Esophagus mucosa (tissue), 1 donor: ENCODE data around the gene PTEN. TPM values are rescaled to one million over a fixed set of nuclear protein-coding genes. Genes with fewer than 3 reads are reported as not detected.
"Not testable (repeated sequence)": the region's sequence is repeated elsewhere in the genome, so short reads cannot be mapped to it uniquely, and the experiment has no call there.

Experiments
- ATAC-seq: fragments of 200-7000 bp; cut with Tn5 transposase; one replicate; pipeline ENCODE4 v1.9.1; 2020
- total RNA-seq: library from RNA; stranded (reverse); gene quantifications from one replicate; pipeline ENCODE4 v1.2.4, GENCODE V29; 2023
- donor health status: DM: yes; HTN: yes; CAD: no.

Gene PTEN
- total RNA-seq, 1 donor from 2014 or later, result 77.0 TPM

DNA sequence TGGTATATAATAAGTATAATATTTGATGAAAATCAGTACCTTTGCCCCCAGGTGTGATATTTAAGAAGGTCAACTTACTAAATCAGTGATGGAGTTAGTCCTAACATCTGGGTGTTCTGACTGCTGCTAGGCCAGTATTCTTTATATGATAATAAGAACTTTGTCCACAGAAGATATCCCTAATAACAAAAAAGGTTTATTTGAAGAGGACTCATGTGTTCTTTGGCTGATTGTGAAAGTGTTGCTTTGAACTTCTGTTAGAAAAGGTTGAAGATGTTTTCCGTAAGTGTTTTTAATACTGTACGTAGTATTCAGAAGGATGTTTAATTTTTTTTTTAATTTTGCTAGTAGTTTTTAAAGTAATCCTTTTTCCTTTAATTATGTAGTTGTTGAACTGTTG is 10.2 kb downstream of the PTEN start:
- no peak for ATAC-seq

GRCh38 chr10:87875929-87876571 is 12.6 kb downstream of the PTEN start:
- no peak for ATAC-seq

GRCh38 chr10:87878664-87879459 is 15.4 kb downstream of the PTEN start:
- ATAC-seq, result no peak

DNA sequence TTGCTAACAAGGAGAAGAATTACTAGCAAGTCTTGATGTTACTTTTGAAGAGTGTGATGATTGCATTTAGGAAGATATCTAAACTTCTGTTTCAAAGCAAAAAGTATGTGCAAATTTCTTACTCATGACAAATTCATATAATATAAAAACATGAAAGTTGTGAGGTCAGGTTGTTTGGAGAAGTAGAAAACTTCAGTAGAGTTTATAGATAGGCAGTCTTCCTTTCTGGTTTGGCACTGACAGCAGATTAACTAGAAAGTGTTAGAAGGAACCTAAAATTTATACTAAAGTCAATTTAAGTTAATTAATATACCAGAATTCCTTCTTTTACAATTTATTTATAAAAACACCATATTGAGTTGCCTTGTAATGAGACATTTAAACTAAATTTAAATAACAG is 16.9 kb downstream of the PTEN start:
- ATAC-seq, result no peak

DNA sequence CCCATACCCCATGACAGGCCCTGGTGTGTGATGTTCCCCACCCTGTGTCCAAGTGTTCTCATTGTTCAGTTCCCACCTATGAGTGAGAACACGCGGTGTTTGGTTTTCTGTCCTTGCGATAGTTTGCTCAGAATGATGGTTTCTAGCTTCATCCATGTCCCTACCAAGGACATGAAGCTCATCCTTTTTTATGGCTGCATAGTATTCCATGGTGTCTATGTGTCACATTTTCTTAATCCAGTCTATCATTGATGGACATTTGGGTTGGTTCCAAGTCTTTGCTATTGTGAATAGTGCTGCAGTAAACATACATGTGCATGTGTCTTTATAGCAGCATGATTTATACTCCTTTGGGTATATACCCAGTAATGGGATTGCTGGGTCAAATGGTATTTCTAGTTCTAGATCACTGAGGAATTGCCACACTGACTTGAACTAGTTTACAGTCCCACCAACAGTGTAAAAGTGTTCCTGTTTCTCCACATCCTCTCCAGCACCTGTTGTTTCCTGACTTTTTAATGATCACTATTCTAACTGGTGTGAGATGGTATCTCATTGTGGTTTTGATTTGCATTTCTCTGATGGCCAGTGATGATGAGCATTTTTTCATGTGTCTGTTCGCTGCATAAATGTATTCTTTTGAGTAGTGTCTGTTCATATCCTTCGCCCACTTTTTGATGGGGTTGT is 18.1 kb downstream of the PTEN start:
- ATAC-seq, result not testable (repeated sequence)

- ATAC-seq, result no peak
These were observed 19.3 kb downstream of the PTEN start for GRCh38 chr10:87882555-87883294.

DNA sequence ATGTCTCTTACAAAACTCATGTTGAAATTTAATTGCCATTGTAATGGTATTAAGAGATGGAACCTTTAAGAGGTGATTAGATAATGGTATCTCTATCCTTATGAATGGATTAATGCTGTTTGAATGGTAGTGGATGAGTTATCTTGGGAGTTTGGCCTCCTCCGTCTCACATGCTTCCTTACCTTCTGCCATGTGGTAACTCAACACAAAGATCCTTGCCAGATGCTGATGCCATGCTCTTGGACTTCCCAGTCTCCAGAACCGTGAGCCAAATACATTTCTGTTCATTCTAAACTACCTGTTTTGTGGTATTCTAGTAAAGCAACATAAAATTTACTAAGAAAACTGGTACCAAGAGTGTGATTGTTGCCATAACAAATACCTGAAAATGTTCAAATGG is 23.2 kb downstream of the PTEN start:
- ATAC-seq, result no peak

GRCh38 chr10:87887146-87887545 is 23.7 kb downstream of the PTEN start:
- no peak for ATAC-seq

- peak; percentile 26 for ATAC-seq
These were observed 24.3 kb downstream of the PTEN start for GRCh38 chr10:87887548-87888289.

DNA sequence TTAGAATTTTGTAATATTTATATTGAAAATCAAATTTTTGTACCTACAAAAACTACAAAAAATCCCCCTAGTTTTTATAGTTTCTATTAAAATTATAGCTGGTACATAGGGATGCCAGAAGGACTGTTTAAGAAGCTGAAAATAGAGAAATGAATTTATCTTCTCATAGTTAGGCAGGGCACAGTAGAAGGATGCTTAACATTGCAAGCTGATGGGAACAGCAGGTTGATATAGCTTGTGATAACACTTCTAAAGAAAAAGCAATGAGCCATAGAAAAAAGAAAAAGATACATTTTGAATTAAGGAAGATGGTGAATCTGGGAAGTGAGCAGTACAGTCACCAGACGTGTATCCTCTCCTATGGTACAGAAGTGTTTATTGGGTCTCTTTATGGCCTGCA is 32.0 kb downstream of the PTEN start:
- no peak for ATAC-seq

DNA sequence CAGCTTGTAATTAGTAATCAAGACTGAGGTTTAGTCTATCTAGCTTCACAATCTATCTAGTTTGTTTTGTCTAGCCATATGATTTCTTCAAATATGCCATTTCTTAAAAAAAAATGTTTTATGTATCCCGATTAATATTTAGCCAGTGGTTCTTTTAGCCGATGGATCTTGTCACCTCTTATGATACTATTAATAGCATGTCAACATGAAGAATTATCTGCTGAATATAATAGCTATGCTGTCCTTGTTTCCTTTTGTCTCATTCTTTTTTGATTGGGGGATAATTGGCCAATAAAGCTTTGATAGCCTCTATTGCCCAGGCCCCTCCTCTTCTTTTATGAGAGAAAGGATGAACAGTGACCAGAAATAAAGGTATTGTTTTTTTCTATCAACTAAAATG is 32.8 kb downstream of the PTEN start:
- ATAC-seq, result no peak

- not testable (repeated sequence) for ATAC-seq
These were observed 34.5 kb downstream of the PTEN start for GRCh38 chr10:87897957-87898356.

DNA sequence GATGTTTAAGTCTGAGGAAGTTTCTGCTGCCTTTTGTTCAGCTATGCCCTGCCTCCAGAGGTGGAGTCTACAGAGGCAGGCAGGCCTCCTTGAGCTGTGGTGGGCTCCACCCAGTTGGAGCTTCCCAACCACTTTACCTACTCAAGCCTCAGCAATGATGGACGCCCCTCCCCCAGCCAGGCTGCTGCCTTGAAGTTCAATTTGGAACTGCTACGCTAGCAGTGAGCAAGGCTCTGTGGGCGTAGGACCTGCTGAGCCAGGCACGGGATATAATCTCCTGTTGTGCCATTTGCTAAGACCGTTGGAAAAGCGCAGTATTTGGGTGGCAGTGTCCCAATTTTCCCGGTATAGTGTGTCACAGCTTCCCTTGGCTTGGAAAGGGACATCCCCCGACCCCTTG is 40.0 kb downstream of the PTEN start:
- not testable (repeated sequence) for ATAC-seq

GRCh38 chr10:87913156-87913921 is 49.9 kb downstream of the PTEN start:
- ATAC-seq, result no peak

- no peak for ATAC-seq
These were observed 52.0 kb downstream of the PTEN start for GRCh38 chr10:87915406-87915805.

DNA sequence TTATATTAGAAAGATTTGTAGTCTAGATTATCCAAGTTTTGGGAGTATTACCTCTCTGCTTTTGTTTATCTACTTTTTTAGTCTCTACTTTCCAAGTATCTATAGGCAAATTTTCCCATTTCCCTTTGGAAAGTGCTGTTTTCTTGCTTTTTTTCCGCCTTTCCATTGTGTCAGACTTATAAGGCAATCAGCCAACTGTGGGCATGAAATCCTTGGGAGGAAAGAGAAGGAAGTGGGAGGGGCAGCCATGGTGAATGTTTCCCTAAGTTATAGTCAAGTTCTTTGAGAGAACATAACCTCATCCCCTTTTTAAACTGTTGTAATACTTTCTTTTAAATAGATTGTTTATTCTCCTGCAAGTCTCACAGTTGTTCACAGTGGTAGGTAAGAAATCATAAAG is 52.6 kb downstream of the PTEN start:
- ATAC-seq, result no peak

DNA sequence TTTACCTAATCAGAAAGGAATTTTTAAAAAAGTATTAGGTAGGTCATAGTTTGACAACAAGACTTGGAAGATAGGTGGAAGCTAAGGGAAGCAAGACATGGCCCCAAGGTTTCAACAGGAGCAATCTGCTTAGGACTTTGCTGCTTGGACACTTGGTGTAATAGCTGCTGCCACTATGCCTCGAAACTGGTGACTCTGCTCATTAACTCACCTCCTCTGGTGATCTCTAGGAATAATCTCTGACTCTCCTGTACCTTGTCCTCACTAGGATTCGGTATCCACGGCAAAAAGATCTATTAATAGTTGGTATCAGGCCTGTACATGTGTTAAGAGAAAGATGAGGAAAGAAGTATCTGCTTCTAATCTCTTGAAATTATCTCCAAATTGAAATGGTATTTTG is 53.1 kb downstream of the PTEN start:
- ATAC-seq, result no peak

- ATAC-seq, result no peak
These were observed 54.9 kb downstream of the PTEN start for GRCh38 chr10:87918254-87918859.

DNA sequence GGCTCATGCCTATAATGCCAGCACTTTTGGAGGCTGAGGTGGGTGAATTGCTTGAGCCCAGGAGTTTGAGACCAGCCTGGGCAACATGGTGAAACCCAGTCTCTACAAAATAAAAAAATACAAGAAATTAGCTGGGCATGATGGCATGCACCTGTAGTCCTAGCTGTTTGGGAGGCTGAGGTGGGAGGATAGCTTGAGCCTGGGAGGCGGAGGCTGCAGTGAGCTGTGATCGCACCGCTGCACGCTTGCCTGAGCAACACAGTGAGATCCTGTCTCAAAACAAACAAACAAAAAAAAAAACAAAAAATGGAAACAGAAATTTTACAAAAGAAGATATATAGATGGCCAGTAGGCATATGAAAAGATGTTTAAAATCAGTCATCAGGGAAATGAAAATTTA is 57.1 kb downstream of the PTEN start:
- no peak for ATAC-seq

GRCh38 chr10:87921931-87922688 is 58.7 kb downstream of the PTEN start:
- no peak for ATAC-seq
